Smooth muscle cell (in vitro differentiated cells): Measurements from ENCODE around the gene LAIR1. TPM values are rescaled to one million over a fixed set of nuclear protein-coding genes. Genes with fewer than 3 reads are reported as not detected.
"Not testable (repeated sequence)": the region's sequence is repeated elsewhere in the genome, so short reads cannot be mapped to it uniquely, and the experiment has no call there.

Experiments
- DNase-seq: peaks from one replicate; lab custom pipeline; 2025; ENCODE audit not compliant: unreplicated experiment; lab: John Stamatoyannopoulos, UW
- H2AFZ ChIP-seq: fragments of 200-600 bp; sonication (generic); 2 replicates; pipeline ENCODE4 v1.6.0; 2016; ENCODE audit warnings: antibody characterized with exemption, low read depth, mild to moderate bottlenecking
- H3F3A ChIP-seq: fragments of 200-600 bp; sonication (generic); 2 replicates; pipeline ENCODE4 v1.6.0; 2017; ENCODE audit warnings: antibody characterized with exemption, low read depth
- H3K27ac ChIP-seq: fragments of 200-600 bp; sonication (generic); 2 replicates; pipeline ENCODE4 v1.5.1; 2016; ENCODE audit warnings: low read depth, mild to moderate bottlenecking
- H3K27me3 ChIP-seq: fragments of 200-600 bp; sonication (generic); 2 replicates; pipeline ENCODE4 v1.6.1; 2016; ENCODE audit warnings: low read depth, mild to moderate bottlenecking
- H3K36me3 ChIP-seq: fragments of 200-600 bp; sonication (generic); 2 replicates; pipeline ENCODE4 v1.5.1; 2016; ENCODE audit warnings: low read depth
- H3K4me1 ChIP-seq: fragments of 200-600 bp; sonication (generic); 2 replicates; pipeline ENCODE4 v1.5.1; 2016; ENCODE audit warnings: low read depth
- H3K4me2 ChIP-seq: fragments of 200-600 bp; sonication (generic); 2 replicates; pipeline ENCODE4 v1.6.0; 2016; ENCODE audit warnings: mild to moderate bottlenecking
- H3K4me3 ChIP-seq: fragments of 200-600 bp; sonication (generic); 2 replicates; pipeline ENCODE4 v1.5.1; 2016; ENCODE audit warnings: mild to moderate bottlenecking
- H3K79me2 ChIP-seq: fragments of 200-600 bp; sonication (generic); 2 replicates; pipeline ENCODE4 v1.6.0; 2016; ENCODE audit warnings: low read depth, mild to moderate bottlenecking
- H3K9ac ChIP-seq: fragments of 200-600 bp; sonication (generic); 2 replicates; pipeline ENCODE4 v1.6.0; 2016; ENCODE audit warnings: low read depth
- H3K9me3 ChIP-seq: fragments of 200-600 bp; sonication (generic); replicated peaks from 2 replicates; pipeline ENCODE4 v1.5.1; 2016; ENCODE audit warnings: low read depth
- H4K20me1 ChIP-seq: fragments of 200-600 bp; sonication (generic); 2 replicates; pipeline ENCODE4 v1.6.0; 2016; ENCODE audit warnings: low read depth
- CTCF ChIP-seq: fragments of 200-600 bp; sonication (generic); IDR thresholded peaks from 2 replicates; pipeline ENCODE4 v1.5.1; 2017; ENCODE audit warnings: borderline replicate concordance, mild to moderate bottlenecking, antibody characterized with exemption; ENCODE audit not compliant: insufficient read depth, poor library complexity, severe bottlenecking
- WGBS: methylation state at CpG from one replicate; pipeline ENCODE4 v1.1.7; 2016; ENCODE audit warnings: low lambda C conversion rate; 5-methylcytosine and 5-hydroxymethylcytosine counted together
- polyA plus RNA-seq: library from polyadenylated mRNA; unstranded; fragments of >200 nt; fragmentation: Nextera tagmentation; extraction: Ambion mirVana; gene quantifications from 2 replicates; pipeline ENCODE4 v1.2.1, GENCODE V29; 2016
- total RNA-seq: library from RNA; depleted of rRNA; stranded (reverse); fragments of >200 nt; gene quantifications from 2 replicates; pipeline ENCODE4 v1.2.3, GENCODE V29; 2014

The LAIR1 gene
- total and polyA plus RNA-seq, 2 experiments from 2014 or later, result not detected

DNA sequence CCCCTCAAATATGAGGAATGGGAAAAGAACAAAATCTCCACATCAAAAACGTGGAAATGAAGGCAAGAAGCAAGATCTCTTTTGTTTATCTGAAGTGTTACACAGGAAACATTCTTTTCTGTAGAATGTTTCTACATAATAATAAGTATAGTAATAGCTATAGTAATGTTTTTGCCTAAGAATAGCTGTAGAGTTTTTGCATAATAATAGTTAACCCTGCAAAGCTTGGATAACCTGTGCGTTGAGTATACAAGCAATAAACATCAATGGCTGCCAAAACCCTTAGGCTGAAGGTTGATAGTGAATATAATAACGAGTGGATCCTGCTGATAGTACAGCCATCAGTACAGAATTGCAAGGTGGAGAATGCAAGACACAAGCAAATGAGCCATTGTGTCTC, 40.7 kb downstream of the LAIR1 start:
- WGBS, result 19% methylated on average over 3 of the region's 3 CpGs
- H3K9me3 ChIP-seq, result no peaks in the 10 kb centered on the region
- H2AFZ ChIP-seq, result no peak overlapping the region
- H3K4me2 ChIP-seq, result no peak overlapping the region
- no peak for DNase-seq
- H3K36me3 ChIP-seq, result no peaks in the 10 kb centered on the region
- no peaks in the 10 kb centered on the region for H3K4me1 ChIP-seq
- no peaks in the 10 kb centered on the region for H3F3A ChIP-seq
- H3K27ac ChIP-seq, result no peak overlapping the region
- TF ChIP-seq CTCF, result no peak
- H3K4me3 ChIP-seq, result no peak overlapping the region
- no peaks in the 10 kb centered on the region for H3K27me3 ChIP-seq
- no peaks in the 10 kb centered on the region for H4K20me1 ChIP-seq
- H3K9ac ChIP-seq, result no peak overlapping the region
- no peaks in the 10 kb centered on the region for H3K79me2 ChIP-seq

DNA sequence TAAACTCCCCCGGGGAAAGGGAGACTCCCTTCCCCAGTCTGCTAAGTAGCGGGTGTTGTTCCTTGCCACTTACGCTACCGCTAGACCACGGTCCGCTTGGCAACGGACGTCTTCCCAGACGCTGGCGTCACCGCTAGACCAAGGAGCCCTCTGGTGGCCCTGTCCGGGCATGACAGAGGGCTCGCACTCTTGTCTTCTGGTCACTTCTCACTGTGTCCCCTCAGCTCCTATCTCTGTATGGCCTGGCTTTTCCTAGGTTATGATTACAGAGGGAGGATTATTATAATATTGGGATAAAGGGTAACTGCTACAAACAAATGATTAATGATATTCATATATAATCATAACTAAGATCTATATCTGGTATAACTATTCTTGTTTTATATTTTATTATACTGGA, 41.8 kb downstream of the LAIR1 start:
- H2AFZ ChIP-seq, H3K36me3 ChIP-seq, H3K79me2 ChIP-seq, H4K20me1 ChIP-seq, H3K4me3 ChIP-seq, H3K9ac ChIP-seq, H3K4me2 ChIP-seq, H3K27ac ChIP-seq, H3K9me3 ChIP-seq, H3F3A ChIP-seq, H3K4me1 ChIP-seq, H3K27me3 ChIP-seq, DNase-seq: not testable (repeated sequence)
- no CpG with 5 or more reads among the region's 13 CpGs for WGBS

GRCh38 chr19:54322295-54322694, 42.4 kb downstream of the LAIR1 start:
- not testable (repeated sequence) for H3K4me3 ChIP-seq, DNase-seq, H3K27ac ChIP-seq, H3K4me2 ChIP-seq, H3K27me3 ChIP-seq, H3F3A ChIP-seq, H3K9me3 ChIP-seq, H2AFZ ChIP-seq, H3K9ac ChIP-seq, H4K20me1 ChIP-seq, H3K36me3 ChIP-seq, H3K79me2 ChIP-seq, H3K4me1 ChIP-seq
- 91% methylated on average over 13 of the region's 13 CpGs for WGBS

DNA sequence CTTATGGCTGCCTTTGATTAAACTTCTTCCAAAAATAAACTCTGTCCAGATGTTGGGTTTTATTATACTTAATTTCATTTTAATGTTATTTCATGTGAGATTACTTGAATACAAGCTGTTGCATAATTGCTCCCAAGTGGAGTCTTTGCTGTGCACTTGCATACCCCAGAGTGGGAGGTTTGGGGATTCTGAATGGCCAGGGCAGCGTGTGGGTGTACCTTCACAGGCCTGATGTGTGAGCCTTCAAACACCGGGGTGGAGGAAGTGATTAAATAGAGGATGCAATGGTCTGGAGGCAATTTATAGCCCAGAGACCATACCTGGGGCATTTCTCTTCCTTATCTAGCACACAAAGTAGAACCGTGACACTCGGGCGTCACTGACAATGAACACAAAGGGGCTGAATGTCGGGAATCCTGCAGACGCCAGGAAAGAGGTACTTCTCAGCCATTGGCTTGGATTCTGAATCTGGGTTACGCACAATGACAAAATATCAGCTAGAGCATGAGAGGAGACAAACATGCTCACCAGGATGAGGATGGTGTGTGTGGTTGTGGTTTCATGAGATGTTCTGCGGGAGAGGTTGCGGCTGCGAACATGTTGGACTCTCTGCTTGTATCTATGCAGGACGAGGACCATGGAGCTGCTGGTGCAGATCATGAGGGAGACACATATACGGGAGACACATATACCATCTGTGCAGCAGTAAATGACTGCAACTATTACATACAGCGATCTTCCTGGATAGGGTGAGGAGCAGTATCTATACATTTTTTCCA, 44.6 kb downstream of the LAIR1 start:
- Histone ChIP-seq H4K20me1 (no peaks in the 10 kb centered on the region), H3K4me2 (no peak overlapping the region), H3K4me1 (no peaks in the 10 kb centered on the region), H3K27me3 (no peaks in the 10 kb centered on the region), H3F3A (no peaks in the 10 kb centered on the region), H3K27ac (no peak overlapping the region), H3K9ac (no peak overlapping the region), H3K36me3 (no peaks in the 10 kb centered on the region), H3K9me3 (no peaks in the 10 kb centered on the region), H3K79me2 (no peaks in the 10 kb centered on the region), H3K4me3 (no peak overlapping the region), H2AFZ (no peak overlapping the region)
- DNase-seq, result no peak
- 86% methylated on average over 14 of the region's 14 CpGs for WGBS
- TF ChIP-seq CTCF, result no peak
